ENCODE data around the gene DCLK1. TPM values are rescaled to one million over a fixed set of nuclear protein-coding genes. Genes with fewer than 3 reads are reported as not detected.
A peak's percentile ranks its signal among the peaks of the same experiment; 100 is the strongest.

Gene DCLK1
- total and polyA plus RNA-seq, 7 donors, result 0.98 to 15.1 (median 3.9) TPM

GRCh38 chr13:35866801-35867200, 264.4 kb downstream of the DCLK1 start:
- Histone ChIP-seq H3K9me3 (no peaks in the 10 kb centered on the region), H3K4me1 (no peaks in the 10 kb centered on the region), H3K4me3 (no peak overlapping the region), H3K27me3 (ENCODE audit: insufficient read depth in 3 of 3, low read length in 2 of 3) (no peaks in the 10 kb centered on the region), H3K36me3 (ENCODE audit: insufficient read depth in 1 of 2, low read depth in 1 of 2) (no peaks in the 10 kb centered on the region), H3K27ac (no peak overlapping the region)
- TF ChIP-seq, protein P1, sequence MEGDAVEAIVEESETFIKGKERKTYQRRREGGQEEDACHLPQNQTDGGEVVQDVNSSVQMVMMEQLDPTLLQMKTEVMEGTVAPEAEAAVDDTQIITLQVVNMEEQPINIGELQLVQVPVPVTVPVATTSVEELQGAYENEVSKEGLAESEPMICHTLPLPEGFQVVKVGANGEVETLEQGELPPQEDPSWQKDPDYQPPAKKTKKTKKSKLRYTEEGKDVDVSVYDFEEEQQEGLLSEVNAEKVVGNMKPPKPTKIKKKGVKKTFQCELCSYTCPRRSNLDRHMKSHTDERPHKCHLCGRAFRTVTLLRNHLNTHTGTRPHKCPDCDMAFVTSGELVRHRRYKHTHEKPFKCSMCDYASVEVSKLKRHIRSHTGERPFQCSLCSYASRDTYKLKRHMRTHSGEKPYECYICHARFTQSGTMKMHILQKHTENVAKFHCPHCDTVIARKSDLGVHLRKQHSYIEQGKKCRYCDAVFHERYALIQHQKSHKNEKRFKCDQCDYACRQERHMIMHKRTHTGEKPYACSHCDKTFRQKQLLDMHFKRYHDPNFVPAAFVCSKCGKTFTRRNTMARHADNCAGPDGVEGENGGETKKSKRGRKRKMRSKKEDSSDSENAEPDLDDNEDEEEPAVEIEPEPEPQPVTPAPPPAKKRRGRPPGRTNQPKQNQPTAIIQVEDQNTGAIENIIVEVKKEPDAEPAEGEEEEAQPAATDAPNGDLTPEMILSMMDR (IDR thresholded peaks at IDR 0.05), result no peak
- intact Hi-C loops (cut with DNase I), result no loop called here
- WGBS, 3 donors, result 15 to 18% (median 18%) methylated on average over 3 of the region's 3 CpGs
- ATAC-seq (no peak), DNase-seq (no peak)

GRCh38 chr13:35865341-35866240, 265.6 kb downstream of the DCLK1 start:
- peak in 2 of 4 donors; percentile 15 to 57 for ATAC-seq
- H3K27ac ChIP-seq, result no peak overlapping the region
- no peaks in the 10 kb centered on the region for H3K4me1 ChIP-seq
- H3K9me3 ChIP-seq, result no peaks in the 10 kb centered on the region
- 72 to 81% (median 76%) methylated on average over 4 of the region's 4 CpGs for WGBS, 3 donors
- TF ChIP-seq, protein P1 (IDR thresholded peaks at IDR 0.05), result no peak
- H3K27me3 ChIP-seq (ENCODE audit: insufficient read depth in 3 of 3, low read length in 2 of 3), result no peaks in the 10 kb centered on the region
- DNase-seq, result no peak
- no peaks in the 10 kb centered on the region for H3K36me3 ChIP-seq (ENCODE audit: insufficient read depth in 1 of 2, low read depth in 1 of 2)
- intact Hi-C loops (cut with DNase I), result no loop called here
- H3K4me3 ChIP-seq, result no peak overlapping the region

GRCh38 chr13:35860661-35861060, 270.5 kb downstream of the DCLK1 start:
- TF ChIP-seq, protein P1 (IDR thresholded peaks at IDR 0.05), result no peak
- intact Hi-C loops (cut with DNase I), result no loop called here
- H3K4me1 ChIP-seq, result no peaks in the 10 kb centered on the region
- H3K9me3 ChIP-seq, result no peaks in the 10 kb centered on the region
- DNase-seq, result no peak
- WGBS, 3 donors, result 86 to 94% (median 90%) methylated on average over 3 of the region's 3 CpGs
- H3K4me3 ChIP-seq, result no peak overlapping the region
- H3K27me3 ChIP-seq (ENCODE audit: insufficient read depth in 3 of 3, low read length in 2 of 3), result no peaks in the 10 kb centered on the region
- no peak overlapping the region for H3K27ac ChIP-seq
- no peak for ATAC-seq
- no peaks in the 10 kb centered on the region for H3K36me3 ChIP-seq (ENCODE audit: insufficient read depth in 1 of 2, low read depth in 1 of 2)

- Histone ChIP-seq H3K4me3 (no peak overlapping the region), H3K36me3 (ENCODE audit: insufficient read depth in 1 of 2, low read depth in 1 of 2) (no peaks in the 10 kb centered on the region), H3K27me3 (ENCODE audit: insufficient read depth in 3 of 3, low read length in 2 of 3) (no peaks in the 10 kb centered on the region), H3K4me1 (no peaks in the 10 kb centered on the region), H3K27ac (no peak overlapping the region), H3K9me3 (no peaks in the 10 kb centered on the region)
- intact Hi-C loops (cut with DNase I), result no loop called here
- DNase-seq, result no peak
- TF ChIP-seq, protein P1 (IDR thresholded peaks at IDR 0.05), result no peak
- no peak for ATAC-seq
- WGBS, 3 donors, result 77 to 84% (median 79%) methylated on average over 4 of the region's 4 CpGs
These were observed 271.2 kb downstream of the DCLK1 start for GRCh38 chr13:35859981-35860380.
